HL-60 (cell line): ENCODE data around the gene CPVL.

ENCODE experiments used
- DNase-seq, 2 experiments: peaks; one replicate each; pipeline ENCODE4 v3.0.0-alpha.2; 2010 to 2020; ENCODE audit warnings: low read depth in 1 of 2, low spot score in 1 of 2
- H3K27ac ChIP-seq: fragments of 250-450 bp; sonication (Bioruptor Pico); replicated peaks from 2 replicates; pipeline ENCODE4 v1.5.1; 2020; ENCODE audit warnings: mild to moderate bottlenecking, moderate library complexity
- H3K27me3 ChIP-seq: fragments of 250-450 bp; sonication (Bioruptor Pico); 2 replicates; pipeline ENCODE4 v1.5.1; 2021; ENCODE audit warnings: mild to moderate bottlenecking, moderate library complexity; ENCODE audit not compliant: insufficient read depth, poor library complexity, severe bottlenecking
- H3K4me3 ChIP-seq: replicated peaks from 2 replicates; pipeline ENCODE4 v1.5.1; 2011; ENCODE audit warnings: mild to moderate bottlenecking, control low read depth, low read length; ENCODE audit not compliant: insufficient read depth
- CTCF ChIP-seq: IDR thresholded peaks from one replicate; pipeline ENCODE4 v1.5.1; 2011; ENCODE audit warnings: low read length, control low read depth, inconsistent platforms; ENCODE audit not compliant: insufficient read depth
- GABPA ChIP-seq: IDR thresholded peaks from 2 replicates; pipeline ENCODE4 v1.6.1; 2012; ENCODE audit warnings: low read depth
- POLR2AphosphoS5 ChIP-seq: IDR thresholded peaks from 2 replicates; pipeline ENCODE4 v1.6.1; 2012; ENCODE audit warnings: low read depth
- REST ChIP-seq: IDR thresholded peaks from 2 replicates; pipeline ENCODE4 v1.6.1; 2012; ENCODE audit warnings: low read depth; ENCODE audit not compliant: insufficient replicate concordance
- SPI1 ChIP-seq: IDR thresholded peaks from 2 replicates; pipeline ENCODE4 v1.6.1; 2012; ENCODE audit warnings: low read depth, mild to moderate bottlenecking, borderline replicate concordance

CPVL gene

GRCh38 chr7:28955718-28956607 is 190.4 kb downstream of the CPVL start:
- TF ChIP-seq GABPA (no peak), POLR2AphosphoS5 (no peak), SPI1 (no peak), REST (no peak), CTCF (peak; percentile 12)
- DNase-seq, result no peak
- H3K27ac ChIP-seq, result no peak overlapping the region
- peaks cover 55% of the 10 kb centered on the region for H3K27me3 ChIP-seq
- no peak overlapping the region for H3K4me3 ChIP-seq

- no peak for DNase-seq
- no peak overlapping the region for H3K27ac ChIP-seq
- H3K27me3 ChIP-seq, result peaks cover 56% of the 10 kb centered on the region
- no peak for TF ChIP-seq REST
- no peak for TF ChIP-seq SPI1
- no peak for TF ChIP-seq GABPA
- no peak for TF ChIP-seq POLR2AphosphoS5
- no peak for TF ChIP-seq CTCF
- no peak overlapping the region for H3K4me3 ChIP-seq
These were observed 191.0 kb downstream of the CPVL start for GRCh38 chr7:28955356-28955717.

GRCh38 chr7:28954946-28955345 is 191.4 kb downstream of the CPVL start:
- Histone ChIP-seq H3K4me3 (no peak overlapping the region), H3K27ac (no peak overlapping the region), H3K27me3 (peaks cover 56% of the 10 kb centered on the region)
- DNase-seq, result no peak
- TF ChIP-seq CTCF, result no peak
- no peak for TF ChIP-seq GABPA
- TF ChIP-seq POLR2AphosphoS5, result no peak
- no peak for TF ChIP-seq REST
- no peak for TF ChIP-seq SPI1
